Esophagus mucosa (tissue), 1 donor: ENCODE measurements around the gene EIF4B. TPM values are rescaled to one million over a fixed set of nuclear protein-coding genes. Genes with fewer than 3 reads are reported as not detected.
"Not testable (repeated sequence)": the region's sequence is repeated elsewhere in the genome, so short reads cannot be mapped to it uniquely, and the experiment has no call there.

Experiments used
- ATAC-seq: fragments of 200-7000 bp; cut with Tn5 transposase; one replicate; pipeline ENCODE4 v1.9.1; 2020
- total RNA-seq: library from RNA; stranded (reverse); gene quantifications from one replicate; pipeline ENCODE4 v1.2.4, GENCODE V29; 2023
- donor health status: DM: yes; HTN: yes; CAD: no.

Gene EIF4B, protein sequence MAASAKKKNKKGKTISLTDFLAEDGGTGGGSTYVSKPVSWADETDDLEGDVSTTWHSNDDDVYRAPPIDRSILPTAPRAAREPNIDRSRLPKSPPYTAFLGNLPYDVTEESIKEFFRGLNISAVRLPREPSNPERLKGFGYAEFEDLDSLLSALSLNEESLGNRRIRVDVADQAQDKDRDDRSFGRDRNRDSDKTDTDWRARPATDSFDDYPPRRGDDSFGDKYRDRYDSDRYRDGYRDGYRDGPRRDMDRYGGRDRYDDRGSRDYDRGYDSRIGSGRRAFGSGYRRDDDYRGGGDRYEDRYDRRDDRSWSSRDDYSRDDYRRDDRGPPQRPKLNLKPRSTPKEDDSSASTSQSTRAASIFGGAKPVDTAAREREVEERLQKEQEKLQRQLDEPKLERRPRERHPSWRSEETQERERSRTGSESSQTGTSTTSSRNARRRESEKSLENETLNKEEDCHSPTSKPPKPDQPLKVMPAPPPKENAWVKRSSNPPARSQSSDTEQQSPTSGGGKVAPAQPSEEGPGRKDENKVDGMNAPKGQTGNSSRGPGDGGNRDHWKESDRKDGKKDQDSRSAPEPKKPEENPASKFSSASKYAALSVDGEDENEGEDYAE
- 344 TPM for total RNA-seq

DNA sequence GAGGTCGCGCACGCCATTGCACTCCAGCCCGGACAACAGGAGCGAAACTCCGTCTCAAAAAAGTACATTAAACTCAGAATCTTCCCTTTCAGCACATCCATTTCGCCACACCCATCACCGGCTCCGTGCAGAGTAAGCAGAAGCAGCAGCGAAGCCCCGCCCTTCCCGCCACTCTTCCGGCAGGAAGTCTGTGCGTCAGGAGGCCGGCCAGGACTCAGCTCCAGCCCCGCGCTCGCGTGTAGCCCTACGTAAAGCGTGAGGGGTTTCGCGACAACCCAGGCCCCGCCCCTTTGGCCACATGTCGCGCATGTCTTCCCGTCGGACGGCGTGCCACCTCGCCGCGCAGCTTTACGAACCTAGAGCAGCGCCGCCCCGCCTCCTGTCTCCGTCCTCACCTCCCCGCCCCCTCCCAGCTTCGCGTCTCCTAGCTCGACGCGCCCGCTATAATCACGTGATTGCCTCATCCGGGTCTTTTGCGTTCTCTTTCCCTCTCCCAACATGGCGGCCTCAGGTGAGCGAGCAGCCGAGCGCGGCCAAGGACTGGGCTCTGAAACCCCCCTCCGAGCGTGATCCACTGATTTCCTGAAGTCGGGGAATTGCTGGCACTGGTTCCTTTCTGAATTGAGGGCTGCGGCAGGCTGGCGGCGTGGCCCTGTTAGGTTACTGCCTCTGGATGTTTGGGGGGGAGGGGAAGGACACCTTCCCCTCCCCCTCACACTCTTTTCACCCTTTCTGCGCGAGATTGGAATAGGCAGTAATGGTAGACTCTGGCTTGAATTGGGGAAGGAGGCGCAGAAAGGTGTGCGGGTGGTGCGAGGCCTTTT is at the start of gene EIF4B:
TSS of gene EIF4B (plus strand) at position 471 of the 824 bp plus-strand sequence. CDS start at position 499, 28 bp downstream.
- ATAC-seq: peak; percentile 96

DNA sequence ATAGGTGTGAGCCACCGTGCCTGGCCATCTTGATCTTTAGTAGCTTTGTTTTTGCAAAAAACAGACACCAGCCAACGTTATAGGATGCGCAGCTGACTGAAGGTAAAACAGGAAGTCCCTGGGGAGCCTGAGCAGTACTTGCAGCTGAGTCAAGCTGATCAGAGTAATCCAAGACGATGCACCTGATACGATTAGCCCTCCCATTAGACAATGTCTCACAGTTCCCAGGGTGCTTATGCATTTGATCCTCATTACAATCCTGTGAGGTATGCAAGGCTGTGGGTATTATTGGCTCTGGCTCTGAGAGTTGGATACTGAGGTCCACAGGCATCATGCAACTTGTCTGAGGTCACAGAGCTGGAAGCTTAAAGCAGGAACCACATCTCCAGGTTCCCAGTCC is 49.3 kb upstream of the EIF4B start:
- ATAC-seq: peak; percentile 13

DNA sequence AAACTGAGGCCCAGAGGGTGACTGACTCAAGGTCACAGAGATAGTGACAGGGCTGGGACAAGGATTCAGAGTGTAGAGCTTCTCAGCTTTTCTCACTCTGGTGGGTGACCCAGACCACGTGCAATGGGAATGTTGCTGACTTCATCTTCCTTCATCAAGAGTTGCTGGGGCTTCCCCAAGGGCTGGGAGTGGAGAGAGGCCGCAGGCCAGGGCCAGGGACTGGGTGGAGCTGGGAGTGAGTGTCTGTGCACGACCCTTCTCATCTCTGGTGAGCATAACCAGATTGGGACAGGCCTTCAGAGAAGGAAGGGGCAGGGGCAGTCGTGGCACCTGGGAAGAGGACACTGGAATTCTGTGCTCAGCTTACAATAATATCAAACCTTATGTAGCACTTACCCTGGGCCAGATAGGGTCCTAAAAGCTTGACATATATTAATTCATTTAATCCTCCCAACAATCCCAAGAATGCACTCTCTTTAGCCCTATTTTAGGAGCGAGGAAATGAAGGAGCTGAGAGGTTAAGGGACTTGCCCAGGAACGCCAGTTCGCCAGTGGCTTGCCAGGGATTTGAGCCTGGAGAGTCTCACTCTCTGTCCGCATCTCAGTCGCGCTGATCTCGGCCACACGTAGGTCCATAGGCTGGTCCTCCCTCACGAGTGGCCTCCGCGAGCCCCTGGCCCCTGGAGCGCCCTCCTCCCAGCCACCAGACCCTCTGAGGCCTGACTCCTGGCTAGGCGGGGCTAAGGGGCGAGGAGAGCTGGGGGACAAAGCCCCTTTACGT is 41.5 kb upstream of the EIF4B start:
- ATAC-seq: peak; percentile 8

DNA sequence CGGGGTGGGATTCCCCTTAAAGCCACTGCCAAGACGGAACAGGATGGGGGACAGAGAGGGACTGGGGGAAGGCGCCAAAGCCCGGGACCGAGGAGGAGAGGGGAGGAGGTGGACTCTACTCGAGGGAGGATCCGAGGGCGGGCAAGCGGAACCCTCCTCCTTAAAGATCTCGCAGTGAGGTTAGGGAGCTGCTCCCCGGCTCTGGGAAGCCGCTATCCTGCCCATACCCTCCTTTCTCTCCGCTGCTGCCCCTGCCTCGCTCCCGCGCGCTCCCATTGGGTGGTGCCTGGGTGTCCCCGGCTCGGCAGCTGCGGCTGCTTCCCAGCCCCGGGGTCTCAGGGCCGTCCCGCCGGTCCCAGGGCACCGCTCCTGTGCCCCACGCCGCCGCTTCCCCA is 40.9 kb upstream of the EIF4B start:
- peak; percentile 57 for ATAC-seq

DNA sequence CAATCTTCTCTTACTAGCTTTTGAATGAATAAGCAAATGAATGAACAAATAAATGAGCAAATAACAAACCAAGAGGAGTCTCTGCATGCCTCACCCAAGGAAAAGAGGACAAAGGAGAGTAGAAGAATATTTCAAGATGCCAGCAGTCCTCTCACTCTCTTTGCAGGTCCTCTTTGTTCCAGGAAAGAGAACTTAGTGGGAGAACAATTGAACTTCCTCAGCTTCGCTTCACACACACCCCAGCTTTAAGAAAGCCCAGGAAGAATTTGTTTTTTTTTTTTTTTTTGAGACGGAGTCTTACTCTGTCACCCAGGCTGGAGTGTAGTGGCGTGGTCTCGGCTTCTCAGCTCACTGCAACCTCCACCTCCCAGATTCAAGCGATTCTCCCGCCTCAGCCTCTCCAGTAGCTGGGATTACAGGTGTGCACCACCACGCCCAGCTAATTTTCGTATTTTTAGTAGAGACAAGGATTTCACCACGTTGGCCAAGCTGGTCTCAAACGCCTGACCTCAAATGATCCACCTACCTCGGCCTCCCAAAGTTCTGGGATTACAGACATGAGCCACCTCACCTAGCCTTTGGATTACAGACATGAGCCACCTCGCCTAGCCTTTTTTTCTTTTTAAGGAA is 37.0 kb upstream of the EIF4B start:
- no peak for ATAC-seq

DNA sequence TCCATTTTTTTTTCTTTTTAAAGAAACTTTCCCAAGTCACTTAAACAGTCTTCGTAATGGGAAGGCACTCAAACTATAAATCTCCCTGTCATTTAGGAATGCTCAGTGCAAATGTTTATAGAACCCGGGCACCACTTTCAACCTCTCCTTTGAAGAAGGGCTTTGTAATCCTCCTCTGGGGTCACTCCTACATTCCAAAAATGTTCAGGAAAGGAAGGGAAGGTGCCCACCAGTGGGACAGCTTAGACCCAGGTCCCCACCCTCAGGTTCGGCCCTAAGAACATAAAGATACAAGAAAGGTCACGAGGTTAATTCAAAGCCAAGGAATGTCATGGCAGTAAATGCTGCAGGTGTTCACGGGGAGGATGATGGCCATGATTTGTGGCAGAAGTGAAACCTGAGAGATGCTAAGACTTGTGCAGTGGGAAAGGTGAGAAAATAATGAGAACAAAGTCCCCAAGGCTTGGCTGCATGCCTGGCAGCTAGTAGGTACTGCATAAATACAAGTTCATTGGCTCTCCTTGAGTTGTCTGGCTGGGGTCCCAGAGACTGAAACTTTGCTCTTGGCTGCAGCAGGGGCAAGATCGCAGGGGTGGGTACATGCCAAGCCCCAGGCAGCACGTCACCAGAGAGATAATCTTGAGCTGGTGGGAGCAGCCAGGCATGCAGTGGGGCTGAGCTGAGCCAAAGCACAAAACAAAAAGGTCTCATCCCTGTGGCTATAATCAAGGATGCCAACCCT is 36.3 kb upstream of the EIF4B start:
- no peak for ATAC-seq

DNA sequence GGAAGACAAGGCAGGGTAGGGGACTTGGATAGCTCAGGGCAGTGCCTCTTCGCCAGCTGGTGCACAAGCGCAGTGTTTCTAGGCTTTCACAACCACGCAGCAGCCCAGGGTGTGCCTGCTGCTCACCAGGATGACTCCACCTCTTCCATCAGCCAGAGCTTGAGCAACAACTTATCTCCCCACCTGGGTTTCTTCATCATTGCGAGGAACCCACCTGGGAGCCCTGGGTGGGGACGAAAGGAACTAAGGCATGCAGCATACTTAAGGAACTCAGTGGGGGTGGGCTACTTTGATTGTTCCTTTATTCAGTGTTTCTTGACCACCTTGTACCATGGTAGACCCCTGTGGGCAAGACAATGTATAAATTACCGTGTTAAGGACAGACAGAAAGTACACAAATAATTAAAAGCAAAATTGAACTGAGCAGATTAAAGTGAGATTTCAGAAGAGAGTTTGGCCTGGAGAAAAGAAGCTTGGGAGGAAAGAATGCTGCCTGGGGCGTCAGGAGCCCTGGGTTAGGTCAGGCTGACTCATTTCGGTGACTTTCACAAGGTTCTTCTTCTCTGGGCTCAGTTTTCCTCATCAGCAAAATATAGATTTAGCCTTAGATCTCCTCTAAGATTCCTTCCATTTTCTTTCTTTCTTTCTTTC is 34.5 kb upstream of the EIF4B start:
- ATAC-seq: peak; percentile 91

DNA sequence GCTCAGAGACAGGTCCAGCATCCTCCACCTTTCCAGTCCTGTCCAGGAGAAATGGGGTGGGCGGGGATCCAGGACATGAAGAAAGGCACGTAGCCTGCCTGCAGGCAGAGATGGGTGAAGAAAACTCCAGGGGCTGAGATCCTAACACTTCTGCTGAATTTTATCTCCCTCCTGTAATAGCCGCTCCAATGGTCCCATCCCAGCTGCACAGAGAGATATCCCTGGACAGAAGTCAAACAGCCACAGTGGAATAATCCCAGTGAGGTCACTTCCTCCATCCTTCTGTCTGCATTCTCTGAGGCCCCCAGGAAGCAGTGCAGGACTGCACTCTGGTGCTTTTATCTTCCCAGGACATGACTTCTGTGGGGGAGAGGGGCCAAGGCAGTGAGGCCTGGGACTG is 31.1 kb upstream of the EIF4B start:
- ATAC-seq: no peak

DNA sequence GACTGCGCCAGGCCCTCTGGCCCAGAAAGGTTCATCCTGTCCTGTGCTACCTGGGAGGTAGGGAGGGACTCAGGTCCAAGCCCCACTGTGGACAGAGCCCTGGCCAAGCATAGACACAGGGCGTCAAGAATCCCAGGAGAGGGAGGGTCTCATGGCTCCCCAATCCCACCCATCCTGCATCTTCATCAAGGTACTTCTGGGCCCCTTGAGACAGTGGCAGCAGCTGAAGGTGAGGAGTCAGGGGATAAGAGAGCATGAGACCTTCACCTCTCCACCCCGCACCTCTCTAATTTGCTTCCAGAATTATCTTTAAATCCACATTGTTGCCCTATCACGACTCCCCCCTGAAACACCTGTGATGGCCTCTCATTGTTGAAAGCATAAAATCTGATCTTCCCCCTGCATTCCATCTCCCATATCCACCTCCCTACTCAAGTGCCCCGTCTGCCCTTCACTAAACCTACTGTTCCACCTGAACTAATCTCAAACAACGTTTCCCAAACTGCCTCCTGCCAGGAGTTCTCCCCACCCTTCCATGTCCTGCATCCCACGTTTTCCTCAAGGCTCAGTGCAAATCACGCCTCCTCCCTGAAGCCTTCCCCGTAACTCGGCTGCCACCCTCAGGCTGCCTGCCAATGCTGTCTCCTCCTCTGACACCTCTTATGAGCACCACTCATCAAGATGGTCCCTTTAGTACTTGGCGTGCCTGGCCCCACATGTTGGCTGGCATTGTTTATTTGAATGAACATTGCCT is 30.3 kb upstream of the EIF4B start:
- no peak for ATAC-seq

DNA sequence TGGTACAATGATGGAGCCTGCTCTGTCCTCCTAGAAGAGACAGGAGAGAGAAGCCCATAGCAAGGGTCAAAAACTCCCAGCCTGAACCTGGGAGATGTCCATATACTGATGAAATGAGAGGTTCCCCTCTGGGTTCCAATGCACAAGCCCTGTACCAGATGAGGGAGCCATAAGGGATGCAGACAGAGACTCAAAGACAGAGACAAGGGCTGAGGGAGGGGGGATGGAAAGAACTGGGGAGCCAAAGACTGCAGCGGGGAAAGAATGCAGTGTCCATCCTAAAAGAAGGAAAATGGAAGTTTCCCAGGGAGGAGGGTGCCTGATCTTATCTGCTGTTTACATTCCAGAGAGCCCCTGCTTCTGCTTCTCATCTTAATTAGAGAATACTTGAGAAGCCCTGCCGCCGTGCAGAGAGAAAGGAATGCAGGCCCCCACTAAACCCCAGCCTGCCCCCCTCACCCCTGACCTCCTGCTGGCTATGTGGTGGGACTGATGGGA is 29.6 kb upstream of the EIF4B start:
- no peak for ATAC-seq

DNA sequence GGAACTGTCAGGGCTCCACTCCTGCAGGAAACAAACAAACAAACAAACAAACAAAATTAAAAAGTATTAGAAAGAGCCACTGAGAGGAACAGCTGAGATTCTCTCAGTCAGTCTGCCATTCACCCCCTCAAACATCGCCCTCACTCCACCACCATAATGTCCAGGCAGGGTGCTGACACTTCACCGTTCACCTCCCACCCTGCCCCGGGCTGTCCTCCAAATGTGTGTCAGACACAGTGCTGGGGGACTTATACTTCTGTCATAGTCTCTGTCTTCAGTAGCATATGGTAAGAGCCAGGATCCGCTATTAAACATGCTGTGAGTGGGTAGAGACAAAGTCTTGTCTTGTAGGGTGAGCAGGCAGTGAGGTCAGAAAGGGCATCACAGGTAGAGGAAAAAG is 29.1 kb upstream of the EIF4B start:
- ATAC-seq: no peak

DNA sequence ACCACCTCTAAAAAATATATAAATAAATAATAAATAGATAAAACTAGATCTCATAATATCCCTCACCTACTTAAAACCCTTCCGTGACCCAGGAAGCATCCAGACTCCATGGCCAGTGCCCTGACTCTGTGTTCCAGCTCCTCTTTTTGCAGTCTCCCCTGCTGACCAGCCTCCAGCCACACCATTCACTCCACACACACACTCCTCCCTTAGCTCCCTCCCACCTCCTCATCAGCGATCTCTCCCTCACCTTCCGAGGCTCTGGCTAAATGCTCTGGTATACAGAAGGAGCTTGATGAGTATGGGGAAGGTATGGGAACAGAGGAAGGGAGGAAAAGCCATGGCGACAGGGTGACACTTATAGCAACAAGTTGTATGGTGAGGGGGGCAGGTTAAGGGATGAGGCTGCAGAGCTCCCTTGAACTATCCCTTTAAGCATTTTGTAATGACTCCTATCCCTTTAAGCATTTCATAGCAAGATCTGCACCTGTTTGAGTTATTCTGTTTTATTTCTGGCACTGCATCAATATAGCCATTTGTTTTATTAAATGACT is 26.1 kb upstream of the EIF4B start:
- no peak for ATAC-seq

DNA sequence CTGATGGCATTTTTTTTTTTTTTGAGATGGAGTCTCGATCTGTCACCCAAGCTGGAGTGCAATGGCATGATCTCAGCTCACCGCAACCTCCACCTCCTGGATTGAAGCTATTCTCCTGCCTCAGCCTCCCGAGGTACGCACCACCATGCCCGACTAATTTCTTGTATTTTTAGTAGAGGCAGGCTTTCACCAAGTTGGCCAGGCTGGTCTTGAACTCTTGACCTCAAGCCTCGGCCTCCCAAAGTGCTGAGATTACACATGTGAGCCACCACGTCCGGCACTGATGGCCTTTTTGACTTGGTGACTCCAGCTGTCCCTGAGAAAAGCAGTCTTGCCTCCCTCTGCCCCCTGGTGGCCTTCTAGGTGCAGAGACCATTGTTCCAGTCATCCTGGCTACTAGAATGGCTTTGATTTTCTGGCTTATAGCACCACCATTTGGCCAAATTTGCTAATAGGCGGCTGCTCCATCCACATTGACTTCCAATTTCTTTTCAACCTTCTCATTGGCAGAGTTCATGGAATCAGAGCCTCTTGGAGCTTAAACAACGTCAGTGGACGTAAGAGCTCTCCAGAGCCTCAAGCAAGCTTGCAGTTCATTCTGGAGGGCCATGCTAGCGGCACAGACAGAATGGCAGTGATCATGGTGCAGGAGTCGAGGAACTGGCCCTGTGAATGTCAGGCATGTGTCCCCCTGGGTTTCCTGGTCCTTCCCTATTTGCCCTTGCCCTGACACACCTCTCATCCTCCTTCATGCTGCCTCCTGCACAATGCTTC is 25.4 kb upstream of the EIF4B start:
- ATAC-seq: peak; percentile 90

DNA sequence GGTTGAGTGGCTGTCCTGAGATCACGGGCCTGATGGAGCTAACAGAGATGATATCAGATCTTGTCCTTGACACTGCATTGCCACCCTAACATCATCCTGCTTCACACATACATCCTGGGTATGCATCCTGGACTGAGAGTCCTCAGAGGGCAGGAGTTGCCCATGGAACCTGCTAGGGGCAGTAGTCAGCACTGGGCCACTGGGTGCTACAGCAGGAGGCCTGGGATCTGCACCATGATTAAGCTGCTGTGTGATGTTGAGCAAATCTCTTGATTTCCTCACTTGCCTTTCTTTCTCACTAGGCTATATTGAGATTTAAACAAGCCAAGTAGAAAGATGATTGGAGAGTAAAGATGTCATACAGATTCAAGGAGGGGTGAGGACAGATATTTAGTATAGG is 22.1 kb upstream of the EIF4B start:
- ATAC-seq: peak; percentile 42

DNA sequence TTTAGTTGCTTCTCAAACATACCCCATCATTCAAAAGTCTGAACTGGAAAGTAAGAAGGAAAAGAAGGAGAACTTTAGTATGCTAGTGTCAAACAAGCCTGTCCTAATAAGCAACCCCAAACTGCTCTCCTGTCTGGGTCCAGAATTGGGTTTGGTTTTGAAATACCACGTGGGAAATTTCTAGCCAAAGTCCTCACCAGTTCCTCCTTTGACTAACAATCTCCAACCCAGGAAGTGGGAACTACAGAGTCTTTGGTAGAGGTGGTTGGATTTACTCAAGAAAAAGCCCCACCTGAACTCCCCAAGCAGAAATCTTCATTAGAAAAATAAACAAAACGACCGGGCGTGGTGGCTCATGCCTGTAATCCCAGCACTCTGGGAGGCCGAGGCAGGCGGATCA is 17.4 kb upstream of the EIF4B start:
- no peak for ATAC-seq

DNA sequence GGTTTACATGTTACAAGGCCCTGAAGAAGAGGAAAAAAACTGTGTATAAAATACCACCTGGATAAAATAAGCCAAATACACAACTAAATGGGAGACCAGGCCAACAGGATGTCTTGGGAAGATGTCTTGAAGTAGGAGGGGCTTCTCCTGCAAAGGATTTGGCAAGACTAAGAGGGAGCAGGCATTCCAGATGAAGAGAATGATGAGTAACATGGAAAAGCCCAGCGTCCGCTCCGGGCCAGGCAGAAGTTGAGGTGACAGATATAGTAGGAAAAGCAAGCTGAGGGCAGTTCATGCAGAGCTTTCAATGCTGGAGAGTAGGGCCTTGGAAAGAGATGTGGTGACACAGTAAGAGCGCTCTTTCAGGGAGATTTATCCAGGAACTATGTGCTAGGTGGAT is 16.1 kb upstream of the EIF4B start:
- ATAC-seq: no peak

DNA sequence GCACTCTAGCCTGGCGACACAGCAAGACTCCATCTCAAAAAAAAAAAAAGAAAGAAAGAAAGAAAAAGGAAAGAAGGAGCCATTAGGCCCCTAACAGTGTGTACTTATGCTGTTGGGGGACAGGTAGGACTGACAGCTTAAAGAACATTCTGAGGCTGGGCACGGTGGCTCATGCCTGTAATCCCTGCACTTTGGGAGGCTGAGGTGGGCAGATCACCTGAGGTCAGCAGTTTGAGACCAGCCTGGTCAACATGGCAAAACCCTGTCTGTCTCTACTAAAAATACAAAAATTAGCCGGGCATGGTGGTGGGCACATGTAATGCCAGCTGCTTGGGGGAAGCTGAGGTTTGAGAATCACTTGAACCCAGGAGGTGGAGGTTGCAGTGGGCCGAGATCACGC is 14.0 kb upstream of the EIF4B start:
- ATAC-seq: not testable (repeated sequence)

DNA sequence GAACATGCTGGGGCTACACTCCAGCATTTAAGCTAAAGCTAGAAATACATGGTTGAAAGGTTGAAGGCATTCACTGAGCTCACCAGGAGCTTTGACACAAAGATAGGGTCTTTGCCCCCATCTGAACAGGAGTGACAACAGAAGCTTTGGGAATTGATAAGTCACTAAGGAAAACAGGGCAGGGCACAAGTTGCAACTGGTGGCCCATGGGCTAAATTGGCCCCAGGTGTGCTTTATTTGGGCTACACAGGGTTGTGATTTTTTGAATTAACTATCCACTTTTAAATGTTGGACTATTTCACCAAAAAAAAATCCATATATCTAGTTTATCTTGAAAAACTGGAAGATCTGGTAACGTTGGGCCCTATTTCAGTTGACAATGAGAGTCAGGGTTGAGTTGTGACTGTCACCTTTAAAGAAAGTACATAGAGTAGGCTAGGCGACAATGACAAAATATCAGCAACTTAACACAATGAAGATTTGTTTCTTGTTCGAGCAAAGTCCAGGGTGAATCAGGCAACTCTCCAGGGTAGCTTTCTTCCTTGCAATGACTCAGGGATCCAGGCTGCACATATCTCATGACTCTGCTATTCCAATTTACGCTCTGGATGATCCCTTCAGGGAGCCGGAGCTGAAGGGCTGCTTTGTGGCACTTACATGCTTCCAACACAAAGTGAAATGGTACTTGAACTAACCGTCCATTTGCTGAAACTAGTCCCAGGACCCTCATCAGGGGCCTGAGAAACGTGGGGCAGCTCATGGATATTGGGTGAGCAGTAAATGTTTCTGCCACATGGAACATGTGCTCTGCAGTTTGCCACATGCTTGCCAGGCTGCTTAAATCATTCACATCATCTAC is 13.3 kb upstream of the EIF4B start:
- ATAC-seq: peak; percentile 89
